Hepatic stellate cell (primary cell): ENCODE data around the gene RBMY1J.
"Not testable (repeated sequence)": the region's sequence is repeated elsewhere in the genome, so short reads cannot be mapped to it uniquely, and the experiment has no call there.

Source experiments
- DNase-seq: peaks from one replicate; pipeline ENCODE4 v3.0.0; 2011; ENCODE audit warnings: low spot score

RBMY1J gene

GRCh38 chrY:22403110-22403509, at the start of gene RBMY1J:
TSS of gene RBMY1J (plus strand) at chrY:22403410. CDS start at chrY:22405448, 2,038 bp downstream.
- DNase-seq: not testable (repeated sequence)

- DNase-seq: no peak
These were observed 35.8 kb upstream of the RBMY1J start for GRCh38 chrY:22367416-22367815.

GRCh38 chrY:22370623-22371022, 32.6 kb upstream of the RBMY1J start:
- DNase-seq: no peak

GRCh38 chrY:22373494-22373893, 29.7 kb upstream of the RBMY1J start:
- DNase-seq: no peak

DNA sequence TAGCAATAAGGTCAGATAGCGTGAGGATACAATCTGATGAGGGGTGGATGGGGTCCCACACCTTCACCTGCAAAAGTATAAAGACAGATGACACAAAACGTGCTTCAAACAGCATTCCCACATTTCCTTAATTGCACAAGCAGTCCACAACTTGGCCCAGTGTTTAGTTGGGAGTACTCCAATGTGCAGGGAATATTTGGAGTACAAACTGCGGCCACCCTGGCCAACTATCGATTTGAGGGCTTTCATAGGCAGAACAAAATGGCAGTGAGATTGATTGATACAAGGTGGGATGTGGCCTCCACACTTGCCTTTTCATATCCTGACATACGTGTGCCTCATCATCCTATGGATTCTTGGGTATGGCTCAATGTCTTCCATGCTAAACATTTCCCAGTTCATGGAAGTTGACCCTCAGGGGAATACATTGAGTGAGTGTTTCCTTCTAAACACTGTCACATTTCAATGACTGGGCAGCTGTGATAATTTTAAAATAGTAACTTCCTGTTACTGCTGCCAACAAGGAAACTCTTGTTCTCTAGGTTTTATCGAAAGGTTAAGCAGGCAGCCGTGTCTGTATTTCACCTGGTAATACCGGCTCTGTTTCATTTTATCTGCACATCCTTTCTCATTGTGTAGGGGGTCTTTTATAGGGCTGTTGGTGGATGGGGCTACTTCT, 41.6 kb downstream of the RBMY1J start:
- not testable (repeated sequence) for DNase-seq

- DNase-seq: not testable (repeated sequence)
These were observed 52.3 kb downstream of the RBMY1J start for GRCh38 chrY:22455522-22455921.

DNA sequence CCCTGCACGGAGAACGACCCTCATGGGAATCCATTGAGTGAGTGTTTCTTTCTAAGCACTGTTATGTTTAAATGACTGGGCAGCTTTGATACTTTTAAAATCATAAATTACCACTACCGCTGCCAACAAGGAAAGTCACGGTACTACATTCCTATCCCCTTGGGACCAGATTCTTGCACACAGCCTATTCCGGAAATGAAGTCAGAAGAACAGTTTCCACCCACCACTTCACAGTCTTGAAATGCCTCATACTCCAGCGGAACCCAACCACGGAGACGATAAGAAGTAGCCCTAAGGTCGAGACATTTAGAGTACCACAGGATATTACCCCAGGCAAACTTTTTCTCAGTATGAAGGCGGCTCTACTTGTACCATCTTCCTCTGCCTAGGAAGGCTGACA, 58.8 kb downstream of the RBMY1J start:
- not testable (repeated sequence) for DNase-seq
